Activated naive CD8-positive, alpha-beta T cell treated with anti-CD3 and anti-CD28 coated beads, Interleukin-2, amount 50 U/mL, for 24 hours (primary cell): ENCODE results near the gene IQCC.
"Not testable (repeated sequence)": the region's sequence is repeated elsewhere in the genome, so short reads cannot be mapped to it uniquely, and the experiment has no call there.

Source experiments
- ATAC-seq: fragments of 150-1000 bp; cut with Tn5 transposase; one replicate; pipeline ENCODE4 v1.10.0; 2021
- DNase-seq: peaks from one replicate; pipeline ENCODE4 v3.0.0; 2021
- H3K27ac Mint-ChIP-seq: one replicate; pipeline ENCODE4 v1.8.0; 2021; ENCODE audit warnings: mild to moderate bottlenecking, mixed read lengths
- H3K27me3 Mint-ChIP-seq: one replicate; pipeline ENCODE4 v1.8.0; 2021; ENCODE audit warnings: mixed read lengths
- H3K36me3 Mint-ChIP-seq: one replicate; pipeline ENCODE4 v1.8.0; 2021; ENCODE audit warnings: low read depth, mixed read lengths
- H3K4me1 Mint-ChIP-seq: one replicate; pipeline ENCODE4 v1.8.0; 2021; ENCODE audit warnings: mixed read lengths
- H3K4me3 Mint-ChIP-seq: one replicate; pipeline ENCODE4 v1.8.0; 2021; ENCODE audit warnings: mild to moderate bottlenecking, moderate library complexity, mixed read lengths
- H3K9me3 Mint-ChIP-seq: one replicate; pipeline ENCODE4 v1.8.0; 2021; ENCODE audit warnings: mixed read lengths

Gene IQCC

GRCh38 chr1:32205401-32206370, at the start of gene IQCC:
Gene IQCC, plus strand, starts transcription at chr1:32205671. Its CDS starts 11 bp downstream, at chr1:32205682.
- peak; percentile 89 for DNase-seq
- peak; percentile 64 for ATAC-seq
- H3K27ac Mint-ChIP-seq, result peak within 1 kb of the TSS; percentile 77
- H3K27me3 Mint-ChIP-seq, result no peaks in the 10 kb centered on the region
- peak within 1 kb of the TSS; percentile 90 for H3K4me3 Mint-ChIP-seq
- peaks cover 32% of the 10 kb centered on the region for H3K4me1 Mint-ChIP-seq
- no peaks in the 10 kb centered on the region for H3K9me3 Mint-ChIP-seq
- peaks cover 11% of the 10 kb centered on the region for H3K36me3 Mint-ChIP-seq

DNA sequence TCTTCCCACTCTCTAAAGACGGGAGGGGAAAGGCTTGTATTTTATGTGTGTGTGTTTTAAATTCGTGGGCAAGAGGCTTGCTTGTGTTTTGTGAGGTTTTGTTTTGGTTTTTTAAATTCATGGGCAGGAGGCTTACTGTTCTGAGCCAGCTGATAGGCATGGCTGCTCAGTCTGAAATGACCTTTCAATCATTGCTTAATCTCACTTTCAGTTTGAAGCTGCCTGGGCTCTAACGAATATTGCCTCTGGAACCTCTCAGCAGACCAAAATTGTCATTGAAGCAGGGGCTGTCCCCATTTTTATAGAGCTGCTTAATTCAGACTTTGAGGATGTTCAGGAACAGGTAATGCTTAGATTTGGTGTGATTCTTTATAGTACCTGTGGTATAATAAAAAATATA, 46.3 kb upstream of the IQCC start:
- no peak overlapping the region for H3K4me3 Mint-ChIP-seq
- DNase-seq, result no peak
- H3K36me3 Mint-ChIP-seq, result peaks cover 51% of the 10 kb centered on the region
- H3K27me3 Mint-ChIP-seq, result no peaks in the 10 kb centered on the region
- no peaks in the 10 kb centered on the region for H3K9me3 Mint-ChIP-seq
- peak; percentile 91 for ATAC-seq
- H3K4me1 Mint-ChIP-seq, result peaks cover 4% of the 10 kb centered on the region
- H3K27ac Mint-ChIP-seq, result peak overlapping the region; percentile 11

- H3K9me3 Mint-ChIP-seq, result no peaks in the 10 kb centered on the region
- DNase-seq (no peak), ATAC-seq (no peak)
- H3K36me3 Mint-ChIP-seq, result peaks cover 45% of the 10 kb centered on the region
- H3K27ac Mint-ChIP-seq, result no peak overlapping the region
- H3K27me3 Mint-ChIP-seq, result no peaks in the 10 kb centered on the region
- H3K4me1 Mint-ChIP-seq, result peaks cover 4% of the 10 kb centered on the region
- H3K4me3 Mint-ChIP-seq, result no peak overlapping the region
Observed at GRCh38 chr1:32163405-32163804, 42.1 kb upstream of the IQCC start.

GRCh38 chr1:32165633-32166032, 39.8 kb upstream of the IQCC start:
- H3K36me3 Mint-ChIP-seq, result peaks cover 48% of the 10 kb centered on the region
- not testable (repeated sequence) for H3K27ac Mint-ChIP-seq, H3K27me3 Mint-ChIP-seq, H3K4me1 Mint-ChIP-seq, H3K9me3 Mint-ChIP-seq, H3K4me3 Mint-ChIP-seq, ATAC-seq, DNase-seq

DNA sequence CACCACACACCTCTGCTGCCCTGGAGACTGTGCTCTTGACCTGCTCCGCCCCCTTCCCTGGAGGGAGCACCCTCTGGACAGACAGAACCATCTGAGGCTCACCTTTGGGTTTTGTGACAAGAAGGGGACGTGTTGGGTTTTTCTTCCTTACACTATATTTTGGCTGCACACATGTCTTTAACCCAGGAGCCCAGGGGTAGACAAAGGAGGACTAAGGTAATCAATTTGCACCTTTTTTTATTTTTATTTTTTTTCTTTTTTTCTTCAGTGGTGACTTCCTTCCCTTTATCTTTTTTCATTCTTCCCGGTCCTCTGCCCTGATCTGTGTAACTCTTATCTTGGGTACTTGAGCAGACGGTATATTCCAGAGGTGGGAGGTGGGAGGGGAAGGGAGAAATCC, 34.5 kb upstream of the IQCC start:
- H3K27ac Mint-ChIP-seq, result no peak overlapping the region
- DNase-seq, result no peak
- no peak overlapping the region for H3K4me3 Mint-ChIP-seq
- no peaks in the 10 kb centered on the region for H3K9me3 Mint-ChIP-seq
- peaks cover 6% of the 10 kb centered on the region for H3K4me1 Mint-ChIP-seq
- no peak for ATAC-seq
- peaks cover 55% of the 10 kb centered on the region for H3K36me3 Mint-ChIP-seq
- no peaks in the 10 kb centered on the region for H3K27me3 Mint-ChIP-seq

GRCh38 chr1:32172621-32173245, 32.7 kb upstream of the IQCC start:
- Mint-ChIP-seq H3K36me3 (peaks cover 47% of the 10 kb centered on the region), H3K27me3 (no peaks in the 10 kb centered on the region), H3K9me3 (no peaks in the 10 kb centered on the region), H3K4me3 (no peak overlapping the region), H3K27ac (no peak overlapping the region), H3K4me1 (peaks cover 6% of the 10 kb centered on the region)
- ATAC-seq (no peak), DNase-seq (no peak)

GRCh38 chr1:32178380-32179192, 26.9 kb upstream of the IQCC start:
- Mint-ChIP-seq H3K4me1 (peaks cover 45% of the 10 kb centered on the region), H3K36me3 (peaks cover 33% of the 10 kb centered on the region), H3K27ac (peak overlapping the region; percentile 98), H3K4me3 (peak overlapping the region; percentile 94), H3K9me3 (no peaks in the 10 kb centered on the region), H3K27me3 (no peaks in the 10 kb centered on the region)
- no peak for DNase-seq
- no peak for ATAC-seq

- no peak for ATAC-seq
- Mint-ChIP-seq H3K36me3 (peaks cover 37% of the 10 kb centered on the region), H3K27ac (peak overlapping the region; percentile 98), H3K4me1 (peaks cover 50% of the 10 kb centered on the region), H3K9me3 (no peaks in the 10 kb centered on the region), H3K27me3 (no peaks in the 10 kb centered on the region), H3K4me3 (peak overlapping the region; percentile 94)
- no peak for DNase-seq
Observed at GRCh38 chr1:32179193-32179442, 26.4 kb upstream of the IQCC start.

GRCh38 chr1:32179443-32180185, 25.9 kb upstream of the IQCC start, which contains the start of gene TXLNA:
Gene TXLNA, plus strand, starts transcription at chr1:32179675. Its CDS starts 671 bp downstream, at chr1:32180346.
- peak within 1 kb of the TSS; percentile 98 for H3K27ac Mint-ChIP-seq
- H3K36me3 Mint-ChIP-seq, result peaks cover 38% of the 10 kb centered on the region
- H3K4me1 Mint-ChIP-seq, result peaks cover 55% of the 10 kb centered on the region
- no peaks in the 10 kb centered on the region for H3K27me3 Mint-ChIP-seq
- H3K9me3 Mint-ChIP-seq, result no peaks in the 10 kb centered on the region
- peak within 1 kb of the TSS; percentile 94 for H3K4me3 Mint-ChIP-seq
- peak; percentile 87 for ATAC-seq
- DNase-seq, result peak; percentile 93

- Mint-ChIP-seq H3K27me3 (no peaks in the 10 kb centered on the region), H3K4me3 (peak overlapping the region; percentile 94), H3K9me3 (no peaks in the 10 kb centered on the region), H3K36me3 (peaks cover 43% of the 10 kb centered on the region), H3K4me1 (peaks cover 61% of the 10 kb centered on the region), H3K27ac (peak overlapping the region; percentile 98)
- ATAC-seq (peak; percentile 21), DNase-seq (peak; percentile 48)
Observed at GRCh38 chr1:32180186-32181060, 25.0 kb upstream of the IQCC start.

DNA sequence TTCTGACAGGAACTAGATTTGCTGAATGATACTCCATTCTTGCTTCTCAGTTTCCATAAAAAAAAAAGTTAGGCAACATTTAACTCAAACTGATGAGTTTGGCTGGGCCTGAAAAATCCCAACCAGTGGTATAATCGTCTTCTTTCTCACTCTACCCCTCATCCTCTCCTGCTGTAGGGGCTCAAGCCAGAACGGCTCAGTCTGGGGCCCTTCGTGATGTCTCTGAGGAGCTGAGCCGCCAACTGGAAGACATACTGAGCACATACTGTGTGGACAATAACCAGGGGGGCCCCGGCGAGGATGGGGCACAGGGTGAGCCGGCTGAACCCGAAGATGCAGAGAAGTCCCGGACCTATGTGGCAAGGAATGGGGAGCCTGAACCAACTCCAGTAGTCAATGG, 24.4 kb upstream of the IQCC start:
- Mint-ChIP-seq H3K4me1 (peaks cover 66% of the 10 kb centered on the region), H3K27ac (peak overlapping the region; percentile 98), H3K9me3 (no peaks in the 10 kb centered on the region), H3K27me3 (no peaks in the 10 kb centered on the region), H3K4me3 (peak overlapping the region; percentile 94), H3K36me3 (peaks cover 45% of the 10 kb centered on the region)
- DNase-seq, result no peak
- no peak for ATAC-seq

- peaks cover 70% of the 10 kb centered on the region for H3K4me1 Mint-ChIP-seq
- peaks cover 50% of the 10 kb centered on the region for H3K36me3 Mint-ChIP-seq
- peak overlapping the region; percentile 98 for H3K27ac Mint-ChIP-seq
- no peaks in the 10 kb centered on the region for H3K27me3 Mint-ChIP-seq
- peak overlapping the region; percentile 94 for H3K4me3 Mint-ChIP-seq
- ATAC-seq, result no peak
- DNase-seq, result no peak
- no peaks in the 10 kb centered on the region for H3K9me3 Mint-ChIP-seq
Observed at GRCh38 chr1:32181563-32181962, 23.9 kb upstream of the IQCC start.

DNA sequence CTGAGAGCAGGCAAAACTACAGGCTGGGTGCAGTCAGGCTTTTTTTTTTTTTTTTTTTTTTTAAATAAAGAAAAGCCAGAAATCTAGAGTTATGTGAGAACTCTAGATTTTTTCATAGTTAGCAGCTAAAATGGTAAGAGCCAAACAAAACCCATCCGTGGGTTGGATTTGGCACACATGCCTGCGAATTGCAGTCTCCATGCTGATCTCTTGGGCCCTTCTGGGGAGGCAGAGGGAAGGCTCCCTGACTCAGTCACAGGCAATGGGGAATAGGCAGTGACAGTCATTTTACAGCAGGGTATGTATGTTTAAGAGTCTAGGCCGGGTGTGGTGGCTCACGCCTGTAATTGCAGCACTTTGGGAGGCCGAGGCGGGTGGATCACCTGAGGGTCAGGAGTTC, 23.4 kb upstream of the IQCC start:
- ATAC-seq, result no peak
- no peak for DNase-seq
- no peaks in the 10 kb centered on the region for H3K27me3 Mint-ChIP-seq
- H3K4me3 Mint-ChIP-seq, result peak overlapping the region; percentile 94
- no peaks in the 10 kb centered on the region for H3K9me3 Mint-ChIP-seq
- H3K4me1 Mint-ChIP-seq, result peaks cover 71% of the 10 kb centered on the region
- peak overlapping the region; percentile 98 for H3K27ac Mint-ChIP-seq
- peaks cover 52% of the 10 kb centered on the region for H3K36me3 Mint-ChIP-seq
